Thyroid gland (tissue), 4 donors: ENCODE data around the gene HOXC9.

Experiments used
- CTCF ChIP-seq, 6 experiments: fragments of 200-600 bp in 3 of 6; fragments of 450-650 bp in 3 of 6; sonication (generic) in 3 of 6; IDR thresholded peaks; one replicate each; pipeline ENCODE4 v1.5.1; 2016 to 2019; ENCODE audit warnings: antibody characterized with exemption in 6 of 6, mild to moderate bottlenecking in 2 of 6, inconsistent platforms in 1 of 6, moderate library complexity in 1 of 6
- POLR2A ChIP-seq, 2 donors: fragments of 450-650 bp; IDR thresholded peaks; one replicate each; pipeline ENCODE4 v1.6.1; 2017; ENCODE audit warnings: antibody characterized with exemption in 2 of 2, mild to moderate bottlenecking in 2 of 2, moderate library complexity in 1 of 2

- TF ChIP-seq CTCF (IDR thresholded peaks at IDR 0.05) (no peak), POLR2A (IDR thresholded peaks at IDR 0.05) (no peak)
Measured at GRCh38 chr12:53993162-53994008, 6.6 kb upstream of the HOXC9 start.
